H1 (cell line): ENCODE data around the gene VPS11. TPM values are rescaled to one million over a fixed set of nuclear protein-coding genes. Genes with fewer than 3 reads are reported as not detected.

ENCODE experiments used
- CTCF ChIA-PET: fragments of 300-600 bp; sonication (Branson Sonifier 250); formaldehyde crosslinking; loops from one replicate; lab custom pipeline; 2021; ENCODE audit not compliant: partially characterized antibody; lab: Charles Lee
- POLR2A ChIA-PET: fragments of 300-600 bp; sonication (Branson Sonifier 250); formaldehyde crosslinking; loops from one replicate; lab custom pipeline; 2021; ENCODE audit warnings: inconsistent platforms; ENCODE audit not compliant: partially characterized antibody; lab: Charles Lee
- DNase-seq, 2 experiments: peaks; one replicate each; pipeline versions ENCODE4 v3.0.0 to v3.0.0-alpha.2; 2010 to 2022; ENCODE audit warnings: low spot score in 2 of 2, low read depth in 1 of 2, mixed read lengths in 1 of 2
- FAIRE-seq: peaks from 2 replicates; lab custom pipeline; 2011; peaks lifted over from hg19 to GRCh38; lab: Jason Lieb, UNC
- H2AFZ ChIP-seq: 2 replicates; pipeline ENCODE4 v1.8.1; 2012; ENCODE audit warnings: low read length, inconsistent platforms
- H2AK5ac ChIP-seq: 2 replicates; pipeline ENCODE4 v1.6.1; 2013; ENCODE audit warnings: low read depth, low read length
- H2BK120ac ChIP-seq: replicated peaks from 2 replicates; pipeline ENCODE3; 2013; ENCODE audit warnings: low read depth, low read length, inconsistent platforms
- H2BK12ac ChIP-seq: 2 replicates; pipeline ENCODE4 v1.6.1; 2013; ENCODE audit warnings: low read depth, low read length
- H2BK15ac ChIP-seq: 2 replicates; pipeline ENCODE4 v1.6.1; 2013; ENCODE audit warnings: low read length
- H2BK20ac ChIP-seq: 2 replicates; pipeline ENCODE4 v1.6.1; 2013; ENCODE audit warnings: low read length
- H2BK5ac ChIP-seq: 2 replicates; pipeline ENCODE4 v1.6.1; 2013; ENCODE audit warnings: low read depth, low read length
- H3K14ac ChIP-seq: 2 replicates; pipeline ENCODE4 v1.6.1; 2013; ENCODE audit warnings: inconsistent platforms; ENCODE audit not compliant: insufficient read length
- H3K18ac ChIP-seq: 2 replicates; pipeline ENCODE4 v1.6.1; 2013; ENCODE audit warnings: low read length; ENCODE audit errors: extremely low read depth
- H3K23ac ChIP-seq: 2 replicates; pipeline ENCODE4 v1.6.1; 2013; ENCODE audit warnings: inconsistent platforms; ENCODE audit not compliant: insufficient read length
- H3K23me2 ChIP-seq: 2 replicates; pipeline ENCODE4 v1.6.1; 2013; ENCODE audit warnings: low read depth, low read length
- H3K27ac ChIP-seq: 2 replicates; pipeline ENCODE4 v1.6.1; 2011; ENCODE audit warnings: low read depth, low read length, inconsistent platforms
- H3K27me3 ChIP-seq, 4 experiments: replicated peaks in 1 of 4; 1 replicate in 1 of 4; 2 replicates in 3 of 4; pipeline versions ENCODE4 v1.6.1 to v1.8.1; 2011 to 2013; ENCODE audit warnings: low read length in 3 of 4, mild to moderate bottlenecking in 3 of 4, inconsistent platforms in 2 of 4, mixed read lengths in 2 of 4, moderate library complexity in 1 of 4; ENCODE audit not compliant: control insufficient read depth in 3 of 4, insufficient read depth in 3 of 4; ENCODE audit errors: extremely low read depth in 1 of 4
- H3K36me3 ChIP-seq, 4 experiments: 2 replicates each; pipeline versions ENCODE4 v1.6.1 to v1.8.1; 2011 to 2013; ENCODE audit warnings: mild to moderate bottlenecking in 4 of 4, low read length in 3 of 4, moderate library complexity in 2 of 4, control low read depth in 1 of 4, inconsistent platforms in 1 of 4; ENCODE audit not compliant: insufficient read depth in 4 of 4, control insufficient read depth in 2 of 4
- H3K4ac ChIP-seq: replicated peaks from 2 replicates; pipeline ENCODE3; 2013; ENCODE audit warnings: low read length, low read depth, mixed read lengths, inconsistent platforms; ENCODE audit not compliant: insufficient read length
- H3K4me1 ChIP-seq, 4 experiments: replicated peaks in 1 of 4; 1 replicate in 1 of 4; 2 replicates in 3 of 4; pipeline versions ENCODE4 v1.6.1 to v1.8.1; 2011 to 2013; ENCODE audit warnings: low read length in 3 of 4, inconsistent platforms in 2 of 4, mixed read lengths in 1 of 4; ENCODE audit not compliant: insufficient read depth in 4 of 4, control insufficient read depth in 3 of 4
- H3K4me2 ChIP-seq, 2 experiments: 2 replicates each; pipeline versions ENCODE4 v1.6.1 to v1.8.1; 2011 to 2013; ENCODE audit warnings: low read depth in 2 of 2, low read length in 2 of 2, control low read depth in 1 of 2, inconsistent platforms in 1 of 2, mild to moderate bottlenecking in 1 of 2; ENCODE audit not compliant: insufficient read depth in 1 of 2
- H3K4me3 ChIP-seq, 4 experiments: fragments of 200-600, 300-600 bp in 1 of 4; sonication (generic), shearing (Covaris generic), sonication (Bioruptor Twin) in 1 of 4; 2 replicates each; pipeline versions ENCODE4 v1.5.1 to v1.8.1; 2011 to 2016; ENCODE audit warnings: low read length in 4 of 4, low read depth in 3 of 4, control low read depth in 2 of 4, inconsistent platforms in 2 of 4, mild to moderate bottlenecking in 2 of 4, mixed read lengths in 1 of 4, moderate library complexity in 1 of 4; ENCODE audit not compliant: insufficient read depth in 2 of 4; ENCODE audit errors: extremely low read depth in 1 of 4
- H3K56ac ChIP-seq: replicated peaks from 2 replicates; pipeline ENCODE3; 2013; ENCODE audit warnings: low read depth, mild to moderate bottlenecking, mixed read lengths, low read length, inconsistent platforms; ENCODE audit not compliant: insufficient read length
- H3K79me1 ChIP-seq: 2 replicates; pipeline ENCODE4 v1.6.1; 2013; ENCODE audit warnings: low read depth, low read length, control low read depth
- H3K79me2 ChIP-seq, 2 experiments: 2 replicates each; pipeline versions ENCODE4 v1.6.1 to v1.8.1; 2012 to 2013; ENCODE audit warnings: low read length in 2 of 2, mild to moderate bottlenecking in 2 of 2, inconsistent platforms in 1 of 2; ENCODE audit not compliant: insufficient read depth in 2 of 2, control insufficient read depth in 1 of 2
- H3K9ac ChIP-seq, 4 experiments: replicated peaks in 1 of 4; 1 replicate in 1 of 4; 2 replicates in 3 of 4; pipeline versions ENCODE4 v1.6.1 to v1.8.1; 2011 to 2013; ENCODE audit warnings: low read depth in 3 of 4, low read length in 3 of 4, control low read depth in 2 of 4, mild to moderate bottlenecking in 2 of 4, moderate library complexity in 2 of 4, inconsistent platforms in 1 of 4; ENCODE audit errors: extremely low read depth in 1 of 4
- H3K9me3 ChIP-seq, 2 experiments: 2 replicates each; pipeline versions ENCODE4 v1.6.1 to v1.8.1; 2012 to 2013; ENCODE audit warnings: mild to moderate bottlenecking in 2 of 2, moderate library complexity in 2 of 2, control low read depth in 1 of 2, inconsistent platforms in 1 of 2, low read depth in 1 of 2, low read length in 1 of 2, mixed read lengths in 1 of 2; ENCODE audit not compliant: insufficient read depth in 2 of 2
- H4K20me1 ChIP-seq, 2 experiments: replicated peaks in 1 of 2; 2 replicates each; pipeline versions ENCODE3 to v1.8.1; 2011 to 2013; ENCODE audit warnings: inconsistent platforms in 2 of 2, low read length in 2 of 2, mild to moderate bottlenecking in 1 of 2; ENCODE audit not compliant: insufficient read depth in 2 of 2, control insufficient read depth in 1 of 2
- H4K5ac ChIP-seq: 2 replicates; pipeline ENCODE4 v1.6.1; 2013; ENCODE audit warnings: low read length, low read depth, mixed read lengths, inconsistent platforms; ENCODE audit not compliant: insufficient read length
- H4K8ac ChIP-seq: 2 replicates; pipeline ENCODE4 v1.8.0; 2013; ENCODE audit warnings: mild to moderate bottlenecking, moderate library complexity, low read length, inconsistent platforms; ENCODE audit not compliant: insufficient read depth; ENCODE audit errors: extremely low read depth
- H4K91ac ChIP-seq: replicated peaks from 2 replicates; pipeline ENCODE3; 2013; ENCODE audit warnings: low read length, mixed read lengths, inconsistent platforms; ENCODE audit not compliant: insufficient read length
- BACH1 ChIP-seq: IDR thresholded peaks from 2 replicates; pipeline ENCODE4 v1.6.1; 2012; ENCODE audit warnings: low read length, improper control_type of control experiment
- CHD2 ChIP-seq: IDR thresholded peaks from 2 replicates; pipeline ENCODE4 v1.6.1; 2012; ENCODE audit warnings: low read length, improper control_type of control experiment
- FOSL1 ChIP-seq: IDR thresholded peaks from 2 replicates; pipeline ENCODE4 v1.6.1; 2011; ENCODE audit warnings: mild to moderate bottlenecking, low read depth, low read length, moderate library complexity; ENCODE audit not compliant: insufficient read depth
- KDM1A ChIP-seq: fragments of 200-600, 300-600 bp; sonication (generic); IDR thresholded peaks from 2 replicates; pipeline ENCODE4 v1.7.1; 2016; ENCODE audit warnings: mild to moderate bottlenecking, low read length, borderline replicate concordance
- MAFK ChIP-seq: IDR thresholded peaks from 2 replicates; pipeline ENCODE4 v1.6.1; 2012; ENCODE audit warnings: low read depth, mild to moderate bottlenecking, improper control_type of control experiment, low read length
- SAP30 ChIP-seq: fragments of 300-600 bp; sonication (generic); IDR thresholded peaks from 2 replicates; pipeline ENCODE4 v1.7.1; 2012; ENCODE audit warnings: low read length, moderate library complexity, mild to moderate bottlenecking, inconsistent platforms; ENCODE audit not compliant: insufficient read depth, insufficient replicate concordance
- whole genome bisulfite sequencing, 2 experiments: shearing (Covaris generic) in 1 of 2; methylation state at CpG; one replicate each; pipeline versions ENCODE4 v1.1.6 to v1.1.7; 2013 to 2015; ENCODE audit warnings: low lambda C conversion rate in 2 of 2, mixed read lengths in 2 of 2, inconsistent platforms in 1 of 2, low coverage in 1 of 2, missing lambda C conversion rate in 1 of 2; ENCODE audit not compliant: insufficient replicate concordance in 2 of 2, insufficient coverage in 1 of 2, insufficient read length in 1 of 2; ENCODE audit errors: extremely low coverage in 1 of 2, missing lambda C conversion rate in 1 of 2; 5-methylcytosine and 5-hydroxymethylcytosine counted together
- polyA plus RNA-seq, 7 experiments: library from polyadenylated mRNA; depleted of rRNA in 3 of 7; stranded (reverse) in 5 of 7; unstranded in 2 of 7; fragments of >200 nt in 5 of 7; fragments of 200-250 nt in 2 of 7; gene quantifications; 1 replicate in 5 of 7; 2 replicates in 1 of 7; 4 replicates in 1 of 7; pipeline versions ENCODE4 v1.2.1 to v1.2.3, GENCODE V29; 2011 to 2013; ENCODE audit warnings: missing spikeins in 2 of 7, mixed read lengths in 2 of 7
- total RNA-seq: library from RNA; stranded (reverse); fragmentation: NEBNext Ultra II Directional; extraction: Animal tissue kit (Norgen Biotek cat#: 25700); gene quantifications from 2 replicates; pipeline ENCODE4 v1.2.1, GENCODE V29; 2021

Gene VPS11
- total and polyA plus RNA-seq, 2 of the 8 experiments (the other 6 are each of a cell fraction or from before 2014, with no cell fraction given), result 13.1 to 15.5 TPM

GRCh38 chr11:119052163-119052814, 15.3 kb upstream of the VPS11 start:
- H3K4me3 ChIP-seq, result no peak overlapping the region
- no peak overlapping the region for H2BK20ac ChIP-seq
- H3K56ac ChIP-seq, result no peak overlapping the region
- H3K9ac ChIP-seq, result no peak overlapping the region
- FAIRE-seq (no peak), DNase-seq (no peak)
- 93% methylated on average over 23 of the region's 23 CpGs; no CpG with 5 or more reads in 1 of the 2 experiments for WGBS, 2 experiments
- ChIA-PET POLR2A (interaction anchor here (0.9 to 2.2 kb wide), 6 partner anchors 11 to 44 kb away, joined by 3 to 14 read pairs (median 5); partner anchors contain the start of gene VPS11), CTCF (no interaction called here)
- peaks cover 0 to 5% (median 2%) of the 10 kb centered on the region in 4 experiments; a peak in 4 of 7 replicates for H3K4me1 ChIP-seq
- H2BK5ac ChIP-seq, result no peak overlapping the region
- H3K36me3 ChIP-seq, result peaks cover 58 to 79% (median 77%) of the 10 kb centered on the region in 4 experiments
- no peaks in the 10 kb centered on the region for H3K9me3 ChIP-seq
- H4K20me1 ChIP-seq, result peaks cover 3 to 33% of the 10 kb centered on the region in 2 experiments
- no peak overlapping the region for H3K4ac ChIP-seq
- H3K79me1 ChIP-seq, result peaks cover 16% of the 10 kb centered on the region
- H2BK15ac ChIP-seq, result no peak overlapping the region
- no peak overlapping the region for H3K27ac ChIP-seq
- H3K79me2 ChIP-seq, result peaks cover 8 to 21% of the 10 kb centered on the region in 2 experiments; a peak in 3 of 4 replicates
- no peak overlapping the region for H3K4me2 ChIP-seq
- no peak overlapping the region for H2BK120ac ChIP-seq
- H4K8ac ChIP-seq, result no peak overlapping the region
- no peaks in the 10 kb centered on the region for H3K27me3 ChIP-seq
- no peak overlapping the region for H4K91ac ChIP-seq
- H3K23ac ChIP-seq, result no peak overlapping the region
- H2AK5ac ChIP-seq, result no peak overlapping the region
- H3K14ac ChIP-seq, result no peak overlapping the region
- no peak overlapping the region for H4K5ac ChIP-seq
- peaks cover 4% of the 10 kb centered on the region for H3K23me2 ChIP-seq
- TF ChIP-seq CHD2 (no peak), FOSL1 (no peak), SAP30 (no peak), MAFK (no peak), KDM1A (no peak), BACH1 (no peak)
- no peak overlapping the region for H2BK12ac ChIP-seq
- no peak overlapping the region for H2AFZ ChIP-seq
- no peak overlapping the region for H3K18ac ChIP-seq
